ENCODE results near the gene PLPPR4. TPM values are rescaled to one million over a fixed set of nuclear protein-coding genes. Genes with fewer than 3 reads are reported as not detected.

PLPPR4 gene
- total RNA-seq (2022), result not detected in 2 replicates
- Bru-seq, nascent RNA, result not detected
- BruChase-seq, experiment 1, labeled RNA remaining after a 2-hour chase, result not detected
- not detected for BruChase-seq, experiment 2, labeled RNA remaining after a 6-hour chase
- long read RNA-seq, result 0 reads

- no peak for TF ChIP-seq CTCF (IDR thresholded peaks at IDR 0.05; ENCODE audit: insufficient read depth in 1 of 2, low read depth in 1 of 2, low read length in 1 of 2, severe bottlenecking in 1 of 2, unreplicated experiment in 1 of 2)
- Mint-ChIP-seq H3K4me3 (ENCODE audit: unreplicated experiment) (peak within 1 kb of the TSS; percentile 69), H3K4me1 (ENCODE audit: low read depth, unreplicated experiment) (no peaks in the 10 kb centered on the region), H3K9me3 (ENCODE audit: unreplicated experiment) (no peaks in the 10 kb centered on the region), H3K27ac (ENCODE audit: unreplicated experiment) (no peak within 1 kb of the TSS), H3K36me3 (ENCODE audit: insufficient read depth, unreplicated experiment) (no peaks in the 10 kb centered on the region), H3K27me3 (ENCODE audit: insufficient read depth, unreplicated experiment) (peaks cover 10% of the 10 kb centered on the region)
- no peak within 1 kb of the TSS for H3K4me3 ChIP-seq (ENCODE audit: low read depth, low read length)
- ChIA-PET CTCF (no interaction called here), POLR2A (no interaction called here)
- intact Hi-C loops (cut with micrococcal nuclease; ENCODE audit: unreplicated experiment), result no loop called here
- H3K4me1 ChIP-seq, result no peaks in the 10 kb centered on the region
- no TSS peak for BruUV-seq (replicated peaks)
- H3K36me3 ChIP-seq (ENCODE audit: control insufficient read depth, insufficient read depth, low read length), result no peaks in the 10 kb centered on the region
- no peaks in the 10 kb centered on the region for H3K27me3 ChIP-seq (replicated peaks; ENCODE audit: control insufficient read depth, insufficient read depth, low read length)
- no peaks in the 10 kb centered on the region for H3K9me3 ChIP-seq
- DNase-seq, result peak; percentile 17 to 26
Measured at GRCh38 chr1:99264201-99265021, at the start of gene PLPPR4. PLPPR4 (plus strand) TSS chr1:99264492; CDS start chr1:99264594, 102 bp downstream.

GRCh38 chr1:99216956-99217355, 47.3 kb upstream of the PLPPR4 start:
- Mint-ChIP-seq H3K36me3 (ENCODE audit: insufficient read depth, unreplicated experiment) (no peaks in the 10 kb centered on the region), H3K27ac (ENCODE audit: unreplicated experiment) (no peak overlapping the region), H3K9me3 (ENCODE audit: unreplicated experiment) (no peaks in the 10 kb centered on the region), H3K4me1 (ENCODE audit: low read depth, unreplicated experiment) (no peaks in the 10 kb centered on the region), H3K27me3 (ENCODE audit: insufficient read depth, unreplicated experiment) (no peaks in the 10 kb centered on the region), H3K4me3 (ENCODE audit: unreplicated experiment) (no peak overlapping the region)
- Histone ChIP-seq H3K4me1 (peaks cover 13% of the 10 kb centered on the region), H3K36me3 (ENCODE audit: control insufficient read depth, insufficient read depth, low read length) (no peaks in the 10 kb centered on the region), H3K4me3 (ENCODE audit: low read depth, low read length) (no peak overlapping the region), H3K27me3 (replicated peaks; ENCODE audit: control insufficient read depth, insufficient read depth, low read length) (no peaks in the 10 kb centered on the region), H3K9me3 (peaks cover 4% of the 10 kb centered on the region; the same call in 1 of the 2 replicates)
- ChIA-PET CTCF (no interaction called here), POLR2A (no interaction called here)
- DNase-seq, result no peak
- BruUV-seq (replicated peaks), result no TSS peak
- intact Hi-C loops (cut with micrococcal nuclease; ENCODE audit: unreplicated experiment), result no loop called here
- TF ChIP-seq CTCF (IDR thresholded peaks at IDR 0.05; ENCODE audit: insufficient read depth in 1 of 2, low read depth in 1 of 2, low read length in 1 of 2, severe bottlenecking in 1 of 2, unreplicated experiment in 1 of 2), result no peak

- H3K4me1 Mint-ChIP-seq (ENCODE audit: low read depth, unreplicated experiment), result no peaks in the 10 kb centered on the region
- no peaks in the 10 kb centered on the region for H3K27me3 ChIP-seq (replicated peaks; ENCODE audit: control insufficient read depth, insufficient read depth, low read length)
- H3K27ac Mint-ChIP-seq (ENCODE audit: unreplicated experiment), result peak overlapping the region; percentile 39
- intact Hi-C loops (cut with micrococcal nuclease; ENCODE audit: unreplicated experiment), result no loop called here
- ChIA-PET POLR2A (no interaction called here), CTCF (no interaction called here)
- peaks cover 13% of the 10 kb centered on the region for H3K4me1 ChIP-seq
- no peaks in the 10 kb centered on the region for H3K36me3 ChIP-seq (ENCODE audit: control insufficient read depth, insufficient read depth, low read length)
- H3K9me3 ChIP-seq, result peaks cover 4% of the 10 kb centered on the region; the same call in 1 of the 2 replicates
- H3K27me3 Mint-ChIP-seq (ENCODE audit: insufficient read depth, unreplicated experiment), result no peaks in the 10 kb centered on the region
- no peak overlapping the region for H3K4me3 ChIP-seq (ENCODE audit: low read depth, low read length)
- H3K4me3 Mint-ChIP-seq (ENCODE audit: unreplicated experiment), result no peak overlapping the region
- no peaks in the 10 kb centered on the region for H3K9me3 Mint-ChIP-seq (ENCODE audit: unreplicated experiment)
- no peaks in the 10 kb centered on the region for H3K36me3 Mint-ChIP-seq (ENCODE audit: insufficient read depth, unreplicated experiment)
- no peak for TF ChIP-seq CTCF (IDR thresholded peaks at IDR 0.05; ENCODE audit: insufficient read depth in 1 of 2, low read depth in 1 of 2, low read length in 1 of 2, severe bottlenecking in 1 of 2, unreplicated experiment in 1 of 2)
- DNase-seq, result peak; percentile 14 to 28
- BruUV-seq (replicated peaks), result no TSS peak
Measured at GRCh38 chr1:99217599-99217998, 46.7 kb upstream of the PLPPR4 start.

All from Caco-2 (cell line).